Psoas muscle (tissue), 8 donors: ENCODE data around the gene DLGAP1. TPM values are rescaled to one million over a fixed set of nuclear protein-coding genes. Genes with fewer than 3 reads are reported as not detected.

ENCODE experiments used
- ATAC-seq, 4 donors: fragments of 200-7000 bp; cut with Tn5 transposase; one replicate each; pipeline ENCODE4 v1.9.1; 2020; ENCODE audit warnings: moderate library complexity in 3 of 4, mild to moderate bottlenecking in 2 of 4
- DNase-seq, 2 donors: peaks; one replicate each; pipeline ENCODE4 v3.0.0-alpha.2; 2020
- H3K27ac ChIP-seq: fragments of 200-600 bp; one replicate; pipeline ENCODE4 v1.8.0; 2022
- H3K27me3 ChIP-seq, 3 donors: fragments of 200-600 bp in 1 of 3; one replicate each; pipeline versions ENCODE4 v1.6.1 to v1.8.0; 2013 to 2022; ENCODE audit warnings: low read length in 2 of 3, mild to moderate bottlenecking in 2 of 3, moderate library complexity in 1 of 3; ENCODE audit not compliant: insufficient read depth in 3 of 3
- H3K36me3 ChIP-seq, 2 donors: fragments of 200-600 bp in 1 of 2; one replicate each; pipeline versions ENCODE4 v1.6.1 to v1.8.0; 2013 to 2022; ENCODE audit warnings: low read depth in 1 of 2, mild to moderate bottlenecking in 1 of 2, moderate library complexity in 1 of 2; ENCODE audit not compliant: insufficient read depth in 1 of 2
- H3K4me1 ChIP-seq: fragments of 200-600 bp; one replicate; pipeline ENCODE4 v1.8.0; 2022
- H3K4me3 ChIP-seq: fragments of 200-600 bp; one replicate; pipeline ENCODE4 v1.8.0; 2022; ENCODE audit warnings: mild to moderate bottlenecking
- H3K9me3 ChIP-seq: fragments of 200-600 bp; one replicate; pipeline ENCODE4 v1.8.0; 2022
- WGBS, 3 donors: extraction: QIAGEN DNeasy Blood & Tissue Kit; methylation state at CpG; one replicate each; pipeline versions ENCODE4 v1.1.6 to v1.1.7; 2013; 5-methylcytosine and 5-hydroxymethylcytosine counted together
- intact Hi-C, 2 donors: fragments of 100-400 bp; cut with DNase I; formaldehyde crosslinking; loops; one replicate each; pipeline versions ENCODE4 v1.11.0 to v1.14.2; 2022
- polyA plus RNA-seq, 3 donors: library from polyadenylated mRNA; stranded (reverse); fragments of 200-250 nt; gene quantifications; one replicate each; pipeline ENCODE4 v1.2.3, GENCODE V29; 2013
- total RNA-seq, 4 donors: library from RNA; stranded (reverse); fragmentation: NEBNext Ultra II Directional in 2 of 4; extraction: Animal tissue kit (Norgen Biotek cat#: 25700) in 2 of 4; gene quantifications; one replicate each; pipeline versions ENCODE4 v1.2.1 to v1.2.4, GENCODE V29; 2021 to 2023
- TF ChIP-seq, protein P1 (sequence below): fragments of 200-600 bp; IDR thresholded peaks from one replicate; pipeline ENCODE4 v1.8.0; 2022; ENCODE audit warnings: antibody characterized with exemption
- donor health status: healthy with polysubstance abuse.
- donor health status: DM: no; HTN: no; CAD: no; lungs with moderate emphysema.
- donor health status: Bipolar disorder and iron deficiency.
- donor health status: healthy.
- donor health status: DM: yes; HTN: yes; CAD: no.
- donor health status: DM: no; HTN: no; CAD: no.
- donor health status: DM: no; HTN: no; CAD: no.
- donor health status: DM: yes; HTN: yes; CAD: no.

The DLGAP1 gene
- total and polyA plus RNA-seq, 7 donors = 0.09 to 0.26 (median 0.16) TPM; not detected in 1

DNA sequence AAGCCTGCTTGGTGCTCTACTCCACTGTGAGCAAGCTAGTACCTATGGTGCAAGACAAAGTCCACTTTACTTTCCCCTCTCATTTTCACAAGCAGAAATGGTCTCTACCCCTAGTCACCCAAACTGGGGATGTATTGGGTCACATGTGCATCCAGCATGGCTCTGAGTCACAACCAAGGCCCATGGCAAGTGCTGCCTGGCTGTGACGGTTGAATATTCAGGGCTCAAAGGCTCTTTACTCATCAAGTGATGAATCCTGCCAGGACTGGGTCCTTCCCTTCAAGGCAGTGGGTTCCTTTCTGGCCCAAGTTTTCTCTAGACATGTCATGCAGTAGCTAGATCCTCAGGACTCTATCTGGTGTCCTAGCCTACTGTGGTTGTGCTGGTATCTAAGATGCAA lies 311.5 kb downstream of the DLGAP1 start:
- Histone ChIP-seq H3K9me3 (no peaks in the 10 kb centered on the region), H3K27me3 (no peaks in the 10 kb centered on the region), H3K36me3 (no peaks in the 10 kb centered on the region), H3K4me1 (no peaks in the 10 kb centered on the region), H3K4me3 (no peak overlapping the region), H3K27ac (no peak overlapping the region)
- DNase-seq (no peak), ATAC-seq (no peak)
- 86 to 100% (median 86%) methylated on average over 1 of the region's 1 CpG for WGBS, 3 donors
- TF ChIP-seq, protein P1, sequence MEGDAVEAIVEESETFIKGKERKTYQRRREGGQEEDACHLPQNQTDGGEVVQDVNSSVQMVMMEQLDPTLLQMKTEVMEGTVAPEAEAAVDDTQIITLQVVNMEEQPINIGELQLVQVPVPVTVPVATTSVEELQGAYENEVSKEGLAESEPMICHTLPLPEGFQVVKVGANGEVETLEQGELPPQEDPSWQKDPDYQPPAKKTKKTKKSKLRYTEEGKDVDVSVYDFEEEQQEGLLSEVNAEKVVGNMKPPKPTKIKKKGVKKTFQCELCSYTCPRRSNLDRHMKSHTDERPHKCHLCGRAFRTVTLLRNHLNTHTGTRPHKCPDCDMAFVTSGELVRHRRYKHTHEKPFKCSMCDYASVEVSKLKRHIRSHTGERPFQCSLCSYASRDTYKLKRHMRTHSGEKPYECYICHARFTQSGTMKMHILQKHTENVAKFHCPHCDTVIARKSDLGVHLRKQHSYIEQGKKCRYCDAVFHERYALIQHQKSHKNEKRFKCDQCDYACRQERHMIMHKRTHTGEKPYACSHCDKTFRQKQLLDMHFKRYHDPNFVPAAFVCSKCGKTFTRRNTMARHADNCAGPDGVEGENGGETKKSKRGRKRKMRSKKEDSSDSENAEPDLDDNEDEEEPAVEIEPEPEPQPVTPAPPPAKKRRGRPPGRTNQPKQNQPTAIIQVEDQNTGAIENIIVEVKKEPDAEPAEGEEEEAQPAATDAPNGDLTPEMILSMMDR = no peak
- intact Hi-C loops = no loop called here

DNA sequence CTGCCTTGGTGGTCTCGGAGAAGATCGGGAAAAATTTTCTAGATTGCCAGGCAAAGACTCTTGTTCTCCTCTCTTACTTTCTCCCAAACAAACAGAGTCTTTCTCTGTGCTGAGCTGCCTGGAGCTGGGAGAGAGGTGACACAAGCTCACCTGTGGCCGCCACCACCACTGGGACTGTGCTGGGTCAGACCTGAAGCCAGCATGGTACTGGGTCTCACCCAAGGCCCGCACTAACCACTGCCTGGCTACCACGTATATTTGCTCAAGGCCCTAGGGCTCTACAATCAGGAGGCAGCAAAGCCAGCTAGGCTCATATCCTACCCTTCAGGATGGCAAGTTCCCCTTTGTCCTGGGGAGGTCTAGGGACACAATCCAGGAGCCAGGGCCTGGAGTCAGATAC lies 312.2 kb downstream of the DLGAP1 start:
- Histone ChIP-seq H3K27ac (no peak overlapping the region), H3K27me3 (no peaks in the 10 kb centered on the region), H3K4me1 (no peaks in the 10 kb centered on the region), H3K4me3 (no peak overlapping the region), H3K9me3 (no peaks in the 10 kb centered on the region), H3K36me3 (no peaks in the 10 kb centered on the region)
- TF ChIP-seq, protein P1 = no peak
- no peak for ATAC-seq
- 89 to 95% (median 93%) methylated on average over 5 of the region's 5 CpGs for WGBS, 3 donors
- no peak for DNase-seq
- intact Hi-C loops = no loop called here

DNA sequence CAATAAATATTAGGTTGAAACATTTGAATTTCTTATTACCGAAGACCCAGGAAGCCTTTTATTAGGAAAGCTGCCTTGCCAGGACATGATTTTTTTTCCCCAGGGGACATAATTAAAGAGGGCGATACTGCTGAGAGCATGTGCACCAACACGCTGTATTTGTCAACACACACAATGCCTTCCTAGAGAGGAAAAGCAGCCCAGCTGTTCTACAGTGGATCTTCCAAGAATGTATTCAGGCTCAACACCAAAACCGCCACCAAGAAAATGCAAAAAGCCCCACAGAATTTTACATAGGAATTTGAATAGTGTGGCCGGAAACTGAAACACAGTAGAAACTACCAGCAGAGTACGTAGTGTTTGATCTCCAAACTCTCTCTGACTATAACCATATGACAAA lies 320.4 kb downstream of the DLGAP1 start:
- Histone ChIP-seq H3K4me3 (no peak overlapping the region), H3K9me3 (no peaks in the 10 kb centered on the region), H3K27me3 (no peaks in the 10 kb centered on the region), H3K4me1 (no peaks in the 10 kb centered on the region), H3K36me3 (no peaks in the 10 kb centered on the region), H3K27ac (no peak overlapping the region)
- 26 to 39% (median 28%) methylated on average over 6 of the region's 6 CpGs for WGBS, 3 donors
- intact Hi-C loops = no loop called here
- ATAC-seq (no peak), DNase-seq (no peak)
- TF ChIP-seq, protein P1 = no peak

DNA sequence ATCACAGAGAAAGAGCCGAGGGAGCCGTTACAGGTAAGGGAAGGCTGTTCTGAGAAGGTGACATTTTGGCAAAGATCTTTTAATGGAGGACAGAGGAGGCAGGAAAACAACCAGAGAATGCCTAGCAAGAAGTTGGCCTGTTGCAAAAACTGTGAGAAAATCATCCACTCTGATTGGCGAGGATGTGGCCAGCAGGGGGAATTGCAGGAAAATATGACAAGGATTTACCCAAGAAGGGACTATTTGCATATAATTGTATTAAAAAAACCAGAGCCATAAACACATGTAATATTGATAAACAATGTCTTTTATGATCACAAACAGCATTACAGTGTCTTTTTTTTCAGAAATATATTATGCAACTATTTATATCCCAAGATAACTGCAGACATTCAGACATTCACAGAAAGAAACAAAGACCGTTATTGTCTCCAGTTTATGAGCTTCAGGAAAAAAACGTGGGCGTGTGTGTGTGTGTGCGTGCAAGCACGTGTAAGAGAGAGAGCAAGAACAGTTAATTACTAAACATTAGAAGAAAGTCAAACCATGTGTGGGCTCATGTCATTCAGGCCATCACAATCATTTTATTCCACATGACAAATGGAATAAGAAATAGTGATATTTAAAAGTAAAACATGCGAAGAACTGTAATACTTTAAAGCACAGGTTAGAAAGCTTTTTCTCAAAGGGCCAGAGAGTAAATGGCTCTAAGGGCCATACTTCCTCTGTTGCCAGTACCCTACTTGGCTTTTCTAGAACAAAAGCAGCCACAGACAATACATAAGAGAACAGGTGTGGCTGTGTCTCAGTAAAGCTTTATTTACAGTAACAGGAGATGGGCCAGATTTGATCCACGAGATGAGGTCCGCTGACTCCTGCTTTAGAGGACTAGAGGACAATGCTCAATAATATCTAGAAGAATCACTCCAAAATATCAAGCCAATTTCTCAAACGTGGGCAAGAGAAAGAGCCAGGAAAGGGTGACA lies 324.1 kb downstream of the DLGAP1 start:
- intact Hi-C loops = no loop called here
- Histone ChIP-seq H3K4me1 (peaks cover under 1% of the 10 kb centered on the region), H3K4me3 (no peak overlapping the region), H3K9me3 (no peaks in the 10 kb centered on the region), H3K27me3 (no peaks in the 10 kb centered on the region), H3K36me3 (no peaks in the 10 kb centered on the region), H3K27ac (no peak overlapping the region)
- DNase-seq (no peak), ATAC-seq (no peak)
- WGBS, 3 donors = 36 to 41% (median 40%) methylated on average over 12 of the region's 12 CpGs
- TF ChIP-seq, protein P1 = no peak
